Measurements from ENCODE around the gene AURKB.
"Not testable (repeated sequence)": the region's sequence is repeated elsewhere in the genome, so short reads cannot be mapped to it uniquely, and the experiment has no call there.

Gene AURKB

GRCh38 chr17:8224891-8225812 is 14.8 kb upstream of the AURKB start:
- no peak for DNase-seq (ENCODE audit: low spot score)

- DNase-seq (ENCODE audit: low spot score), result peak; percentile 82
Measured at GRCh38 chr17:8223356-8224126, 13.2 kb upstream of the AURKB start.

GRCh38 chr17:8222630-8223355 is 12.4 kb upstream of the AURKB start:
- peak; percentile 96 for DNase-seq (ENCODE audit: low spot score)

- no peak for DNase-seq (ENCODE audit: low spot score)
Measured at GRCh38 chr17:8222380-8222629, 11.9 kb upstream of the AURKB start.

GRCh38 chr17:8221663-8222379 is 11.4 kb upstream of the AURKB start:
- peak; percentile 94 for DNase-seq (ENCODE audit: low spot score)

- peak; percentile 97 for DNase-seq (ENCODE audit: low spot score)
Measured at GRCh38 chr17:8220783-8221662, 10.6 kb upstream of the AURKB start.

DNA sequence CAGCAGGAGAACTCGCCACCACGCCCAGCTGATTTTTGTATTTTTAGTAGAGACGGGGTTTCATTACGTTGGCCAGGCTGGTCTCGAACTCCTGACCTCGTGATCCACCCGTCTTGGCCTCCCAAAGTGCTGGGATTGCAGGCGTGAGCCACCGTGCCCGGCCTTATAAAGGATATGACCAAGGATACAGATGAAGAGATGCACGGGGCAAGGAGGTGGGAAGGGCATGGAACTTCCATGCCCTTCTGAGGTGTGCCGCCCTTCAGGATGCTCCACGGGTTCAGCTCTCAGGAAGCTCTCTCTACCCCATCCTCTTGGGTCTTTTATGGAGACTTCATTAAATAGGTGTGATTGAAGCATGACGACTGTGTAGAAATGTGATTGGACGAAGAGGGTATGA is 3.6 kb upstream of the AURKB start:
- not testable (repeated sequence) for DNase-seq (ENCODE audit: low spot score)

DNA sequence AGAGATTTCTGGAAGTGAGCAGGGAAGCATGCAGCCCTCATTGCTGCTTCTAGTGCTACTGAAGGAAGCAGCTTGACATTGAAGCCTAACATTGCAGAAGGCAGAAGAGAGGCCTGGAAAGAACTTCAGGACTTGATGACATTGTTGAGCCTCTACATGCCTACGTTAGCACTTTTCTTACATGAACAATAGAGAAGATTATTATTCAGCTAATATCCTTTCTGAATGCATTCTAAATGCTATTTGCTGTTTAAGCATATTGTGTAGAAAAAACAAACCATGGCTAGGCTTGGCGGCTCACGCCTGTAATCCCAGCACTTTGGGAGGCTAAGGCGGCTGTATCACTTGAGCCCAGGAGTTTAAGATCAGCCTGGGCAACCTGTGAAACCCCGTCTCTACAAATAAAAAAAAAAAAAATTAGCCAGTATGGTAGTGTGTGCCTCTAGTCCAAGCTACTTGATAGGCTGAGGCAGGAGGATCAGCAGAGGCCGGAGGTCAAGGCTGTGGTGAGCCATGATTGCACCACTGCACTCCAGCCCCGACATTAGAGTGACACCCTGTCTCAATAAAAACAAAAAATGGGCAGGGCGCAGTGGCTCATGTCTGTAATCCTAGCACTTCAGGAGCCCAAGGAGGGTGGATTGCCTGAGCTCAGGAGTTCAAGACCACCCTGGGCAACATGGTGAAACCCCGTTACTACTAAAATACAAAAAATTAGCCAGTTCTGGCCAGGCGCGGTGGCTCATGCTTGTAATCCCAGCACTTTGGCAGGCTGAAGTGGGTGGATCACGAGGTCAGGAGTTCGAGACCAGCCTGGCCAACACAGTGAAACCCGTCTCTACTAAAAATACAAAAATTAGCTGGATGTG is 2.2 kb upstream of the AURKB start:
- no peak for DNase-seq (ENCODE audit: low spot score)

GRCh38 chr17:8210761-8211458 is 535 bp upstream of the AURKB start:
- no peak for DNase-seq (ENCODE audit: low spot score)

GRCh38 chr17:8206536-8206935 is 3.8 kb downstream of the AURKB start:
- DNase-seq (ENCODE audit: low spot score), result no peak

- DNase-seq (ENCODE audit: low spot score), result no peak
Measured at GRCh38 chr17:8204761-8205555, 5.4 kb downstream of the AURKB start.

DNA sequence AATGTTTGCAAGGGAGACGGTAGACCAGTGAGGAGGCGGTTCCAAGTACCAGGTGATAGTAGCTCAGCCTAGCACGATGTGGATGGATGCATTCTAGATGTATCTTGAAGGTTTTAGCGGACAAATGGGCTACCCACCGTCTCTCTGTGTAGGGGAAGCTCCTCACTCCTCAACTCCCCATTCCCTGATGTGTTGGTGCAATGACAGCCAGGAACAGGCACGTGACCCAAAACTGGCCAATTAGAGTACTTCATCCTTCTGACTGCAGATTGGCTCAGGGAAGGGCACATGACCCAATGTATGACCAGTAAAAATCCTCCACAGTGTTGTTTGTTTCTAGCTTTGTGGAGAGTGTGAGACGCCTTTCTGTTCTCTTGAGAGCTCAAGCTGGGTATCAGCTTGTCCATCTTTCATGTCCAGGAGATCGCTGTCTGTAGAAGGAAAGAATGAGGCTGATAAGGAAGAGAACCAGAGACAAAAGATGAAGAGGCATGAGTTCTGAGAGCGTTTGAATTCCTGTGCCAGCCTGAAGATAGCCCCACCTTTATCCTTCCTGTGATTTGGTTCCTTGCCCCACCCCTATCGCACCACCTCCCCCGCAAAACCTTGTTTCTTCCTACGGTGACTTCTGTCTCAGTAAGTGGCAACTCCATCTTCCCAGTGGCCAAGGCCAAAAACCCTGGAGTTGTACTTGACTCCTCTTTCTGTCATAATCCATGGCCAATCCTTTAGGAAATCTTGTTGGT is 18.1 kb downstream of the AURKB start:
- no peak for DNase-seq (ENCODE audit: low spot score)

DNA sequence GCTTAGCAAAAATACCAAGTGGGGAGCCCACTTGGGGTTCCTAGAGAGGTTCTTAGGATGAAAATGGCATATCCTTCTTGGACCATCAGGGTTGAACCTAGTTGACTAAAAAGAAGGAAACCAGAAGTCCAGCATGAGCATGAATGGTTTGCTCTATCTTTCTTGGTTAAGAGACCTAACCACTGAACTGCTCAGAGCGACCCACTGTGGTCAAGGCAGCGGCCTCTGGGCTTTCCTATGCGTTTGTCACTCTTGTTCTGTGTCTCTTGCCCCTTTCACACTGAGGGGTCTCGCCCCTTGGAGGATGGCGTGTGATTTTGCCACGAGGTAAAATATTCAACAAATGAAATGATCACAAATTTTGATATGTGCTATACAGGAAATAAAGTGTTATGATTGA is 19.9 kb downstream of the AURKB start:
- DNase-seq (ENCODE audit: low spot score), result no peak

DNA sequence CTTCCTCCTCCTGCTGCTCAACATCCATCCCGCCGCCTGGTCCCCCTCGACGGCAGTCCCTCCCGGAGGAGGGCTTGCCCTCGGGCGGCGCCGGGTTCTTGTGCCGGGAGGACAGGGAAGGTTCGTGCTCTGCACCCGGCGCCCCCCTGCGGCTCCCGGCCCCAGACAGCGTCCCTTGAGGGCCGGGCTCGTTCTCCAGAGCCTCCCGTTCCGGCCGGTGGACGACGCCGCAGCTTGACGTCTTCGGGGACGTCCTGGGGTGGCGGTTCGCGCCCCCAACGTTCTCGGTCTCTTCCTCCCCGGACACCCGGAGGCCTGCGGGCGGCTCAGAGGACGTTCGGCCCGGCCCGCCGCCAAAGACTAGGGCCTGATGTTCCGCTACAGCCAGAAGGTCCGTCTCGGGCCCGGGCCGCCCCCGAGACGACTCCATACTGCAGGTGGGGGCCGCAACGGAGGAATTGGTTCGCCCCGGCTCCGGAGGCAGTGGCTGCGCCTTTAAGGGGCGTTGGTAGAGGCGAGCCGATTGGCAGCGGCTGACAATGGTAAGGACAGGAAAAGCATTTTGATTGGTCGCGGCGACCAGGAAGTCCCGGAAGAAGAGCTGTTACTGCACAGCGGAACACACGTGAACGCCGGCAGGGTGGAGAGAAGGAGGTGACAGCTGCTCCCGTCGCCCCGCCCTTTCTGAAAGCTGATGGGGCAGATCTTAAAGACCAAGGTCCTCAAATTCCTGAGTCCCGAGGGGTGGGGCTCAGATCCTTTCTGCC is 20.5 kb downstream of the AURKB start, which contains the start of gene BORCS6:
Gene BORCS6 (minus strand): TSS at position 470 of the 767 bp plus-strand sequence. CDS start 40 bp downstream, at position 430.
- peak; percentile 94 for DNase-seq (ENCODE audit: low spot score)

DNA sequence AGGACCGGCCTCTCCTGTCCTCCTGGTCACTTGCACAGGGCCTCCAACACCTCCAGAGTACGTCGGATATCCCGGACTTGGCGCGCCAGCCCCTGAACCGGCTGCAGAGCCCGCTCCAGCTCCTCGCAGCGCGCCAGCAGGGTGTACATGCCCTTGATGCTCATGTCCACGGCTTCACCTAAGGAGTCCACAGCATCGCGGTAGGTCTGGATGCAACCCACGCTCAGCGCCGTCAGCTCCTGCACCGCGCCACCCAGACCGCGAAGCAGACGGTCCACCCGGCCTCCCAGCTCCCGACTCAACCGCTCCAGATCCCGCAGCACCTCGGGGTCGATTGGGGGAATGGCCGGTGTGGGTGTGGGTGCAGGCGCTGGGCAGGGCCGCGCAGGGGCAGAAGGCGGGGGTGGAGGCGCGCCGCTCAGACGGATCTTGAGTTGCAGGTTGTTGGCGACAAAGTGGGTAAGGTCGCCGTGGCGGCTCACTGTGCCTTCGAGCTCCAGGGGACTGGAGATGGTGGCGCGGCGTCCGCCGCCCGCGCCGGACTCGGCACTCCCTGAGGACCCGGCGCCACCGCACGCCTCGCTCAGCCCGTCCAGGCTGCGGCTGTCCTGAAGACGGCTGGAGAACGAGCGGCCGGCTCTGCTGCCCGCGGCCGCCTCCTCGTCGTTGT is 21.2 kb downstream of the AURKB start:
- no peak for DNase-seq (ENCODE audit: low spot score)

DNA sequence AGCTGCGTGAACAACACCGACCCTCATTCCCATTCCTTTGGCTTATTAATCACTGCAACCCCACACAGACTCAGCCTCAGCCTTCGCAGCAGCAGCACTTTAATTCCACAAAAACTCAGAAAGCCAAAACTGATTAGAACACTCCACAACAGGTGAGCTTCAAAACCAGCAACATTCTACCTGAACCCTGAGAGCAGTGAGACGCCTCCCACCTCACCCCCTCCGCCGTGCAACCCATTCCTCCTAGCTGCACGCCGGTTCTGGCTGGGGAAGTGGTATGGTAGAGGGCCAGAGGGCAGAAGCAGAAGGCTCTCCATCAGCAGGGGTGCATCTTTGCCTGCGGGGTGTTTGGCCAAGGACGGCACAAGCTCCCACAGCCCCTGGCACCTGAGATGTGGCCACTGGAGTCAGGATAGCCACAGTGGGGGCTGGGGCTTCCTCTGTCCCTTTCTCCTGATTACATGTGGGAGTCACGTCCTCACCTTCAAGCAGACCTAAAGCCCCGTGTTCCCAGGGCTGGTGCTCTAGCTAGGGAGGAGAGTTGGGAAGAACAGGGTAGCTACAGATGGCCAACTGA is 22.0 kb downstream of the AURKB start:
- no peak for DNase-seq (ENCODE audit: low spot score)

Measured in left forelimb (tissue), 1 donor.